Jurkat, Clone E6-1 (cell line): ENCODE data around the gene CHTF8.
"Not testable (repeated sequence)": the region's sequence is repeated elsewhere in the genome, so short reads cannot be mapped to it uniquely, and the experiment has no call there.

Experiments
- DNase-seq: peaks from one replicate; pipeline ENCODE4 v3.0.0-alpha.2; 2011; ENCODE audit warnings: low read depth, low spot score
- H3K4me3 ChIP-seq: 2 replicates; pipeline ENCODE4 v1.5.1; 2011; ENCODE audit warnings: mild to moderate bottlenecking, low read length, control low read depth, moderate library complexity

CHTF8 gene

GRCh38 chr16:69141936-69142335 is 9.5 kb upstream of the CHTF8 start:
- no peak overlapping the region for H3K4me3 ChIP-seq
- no peak for DNase-seq

GRCh38 chr16:69141014-69141413 is 8.6 kb upstream of the CHTF8 start:
- no peak overlapping the region for H3K4me3 ChIP-seq
- no peak for DNase-seq

- not testable (repeated sequence) for DNase-seq, H3K4me3 ChIP-seq
Measured at GRCh38 chr16:69139464-69139863, 7.1 kb upstream of the CHTF8 start.

- no peak overlapping the region for H3K4me3 ChIP-seq
- DNase-seq: no peak
Measured at GRCh38 chr16:69138608-69139007, 6.2 kb upstream of the CHTF8 start.

GRCh38 chr16:69133373-69133954 is 1.1 kb upstream of the CHTF8 start:
- peak overlapping the region; percentile 98 for H3K4me3 ChIP-seq

GRCh38 chr16:69131839-69132423 is 457 bp downstream of the CHTF8 start:
- peak overlapping the region; percentile 98 for H3K4me3 ChIP-seq
- DNase-seq: peak; percentile 72

More at GRCh38 chr16:69133373-69133954, 1.1 kb upstream of the CHTF8 start:
- peak; percentile 28 for DNase-seq

- H3K4me3 ChIP-seq: peak overlapping the region; percentile 98
- DNase-seq: peak; percentile 46
Measured at GRCh38 chr16:69131167-69131838, 1.1 kb downstream of the CHTF8 start.

- no peak overlapping the region for H3K4me3 ChIP-seq
- DNase-seq: no peak
Measured at GRCh38 chr16:69130461-69130860, 1.9 kb downstream of the CHTF8 start.

GRCh38 chr16:69127966-69128510 is 4.3 kb downstream of the CHTF8 start:
- DNase-seq: no peak

GRCh38 chr16:69126801-69127200 is 5.6 kb downstream of the CHTF8 start:
- H3K4me3 ChIP-seq, DNase-seq: not testable (repeated sequence)

More at GRCh38 chr16:69127966-69128510, 4.3 kb downstream of the CHTF8 start:
- no peak overlapping the region for H3K4me3 ChIP-seq

GRCh38 chr16:69126221-69126620 is 6.2 kb downstream of the CHTF8 start:
- no peak overlapping the region for H3K4me3 ChIP-seq
- no peak for DNase-seq

- not testable (repeated sequence) for DNase-seq, H3K4me3 ChIP-seq
Measured at GRCh38 chr16:69124961-69125360, 7.4 kb downstream of the CHTF8 start.

GRCh38 chr16:69124406-69124805 is 8.0 kb downstream of the CHTF8 start:
- DNase-seq: not testable (repeated sequence)

GRCh38 chr16:69123910-69124309 is 8.5 kb downstream of the CHTF8 start:
- H3K4me3 ChIP-seq: no peak overlapping the region
- DNase-seq: peak; percentile 76

More at GRCh38 chr16:69124406-69124805, 8.0 kb downstream of the CHTF8 start:
- not testable (repeated sequence) for H3K4me3 ChIP-seq

GRCh38 chr16:69120096-69120664 is 12.2 kb downstream of the CHTF8 start:
- DNase-seq: no peak
- no peak overlapping the region for H3K4me3 ChIP-seq

GRCh38 chr16:69119536-69119935 is 12.9 kb downstream of the CHTF8 start:
- H3K4me3 ChIP-seq: no peak overlapping the region
- DNase-seq: no peak

- DNase-seq: no peak
- no peak overlapping the region for H3K4me3 ChIP-seq
Measured at GRCh38 chr16:69118994-69119393, 13.4 kb downstream of the CHTF8 start.

GRCh38 chr16:69118468-69118867 is 13.9 kb downstream of the CHTF8 start:
- H3K4me3 ChIP-seq: no peak overlapping the region
- no peak for DNase-seq

GRCh38 chr16:69116906-69117305 is 15.5 kb downstream of the CHTF8 start:
- peak; percentile 59 for DNase-seq
- H3K4me3 ChIP-seq: no peak overlapping the region
